Measurements from ENCODE around the gene DAGLA. TPM values are rescaled to one million over a fixed set of nuclear protein-coding genes. Genes with fewer than 3 reads are reported as not detected.

The DAGLA gene
- total and polyA plus RNA-seq, 2 donors (not counting 1 experiment from before 2014, with no cell fraction given), result 0.06 TPM; not detected in 1

- H4K20me1 ChIP-seq (ENCODE audit: control insufficient read depth, insufficient read depth, low read length, poor library complexity, severe bottlenecking), result no peaks in the 10 kb centered on the region
- 96% methylated on average over 7 of the region's 13 CpGs for WGBS (ENCODE audit: insufficient coverage)
- H3K79me2 ChIP-seq (ENCODE audit: control insufficient read depth, insufficient read depth, low read length), result no peaks in the 10 kb centered on the region
- no peak overlapping the region for H3K4me2 ChIP-seq (replicated peaks; ENCODE audit: low read depth, low read length, poor library complexity, severe bottlenecking)
- H3K36me3 ChIP-seq (replicated peaks in 1 of 2; ENCODE audit: control extremely low read depth in 1 of 2, control insufficient read depth in 1 of 2, extremely low read depth in 1 of 2, insufficient read depth in 2 of 2, low read length in 1 of 2), result no peaks in the 10 kb centered on the region
- POLR2A ChIA-PET, result no interaction called here
- no peak overlapping the region for H2AFZ ChIP-seq (ENCODE audit: insufficient read depth, low read depth, low read length, poor library complexity, severe bottlenecking)
- TF ChIP-seq CTCF (IDR thresholded peaks at IDR 0.05), result no peak
- no peak for TF ChIP-seq EZH2 (IDR thresholded peaks at IDR 0.05; ENCODE audit: borderline replicate concordance, insufficient read depth, low read depth, low read length, poor library complexity, severe bottlenecking)
- no peak overlapping the region for H3K9ac ChIP-seq (ENCODE audit: low read length)
- Mint-ChIP-seq H3K27me3 (peaks cover 36% of the 10 kb centered on the region), H3K4me1 (no peaks in the 10 kb centered on the region), H3K9me3 (ENCODE audit: insufficient read depth) (no peaks in the 10 kb centered on the region), H3K27ac (no peak overlapping the region), H3K4me3 (no peak overlapping the region)
- H3K9me3 ChIP-seq (ENCODE audit: control extremely low read depth in 1 of 3, control insufficient read depth in 2 of 3, insufficient read depth in 1 of 3, low read length in 2 of 3), result peaks cover 0 to 4% (median 0%) of the 10 kb centered on the region in 3 donors
- H3K27ac ChIP-seq (ENCODE audit: low read length in 2 of 2), result no peak overlapping the region
- ATAC-seq (ENCODE audit: low read depth), result no peak
- peaks cover 0 to 10% (median 0%) of the 10 kb centered on the region in 4 experiments for H3K27me3 ChIP-seq (replicated peaks in 1 of 4; ENCODE audit: control extremely low read depth in 1 of 4, control insufficient read depth in 3 of 4, insufficient read depth in 4 of 4, low read length in 3 of 4)
- H3K4me3 ChIP-seq (ENCODE audit: control extremely low read depth in 1 of 5, extremely low read depth in 1 of 5, insufficient read depth in 1 of 5, low read depth in 2 of 5, low read length in 4 of 5), result no peak overlapping the region
- CTCF ChIA-PET, result no interaction called here
- intact Hi-C loops (cut with micrococcal nuclease), result no loop called here
- DNase-seq, result no peak
- H3K4me1 ChIP-seq (ENCODE audit: control insufficient read depth in 2 of 2, insufficient read depth in 2 of 2, low read length in 2 of 2), result no peaks in the 10 kb centered on the region
Observed at GRCh38 chr11:61656347-61657077, 23.7 kb upstream of the DAGLA start.

GRCh38 chr11:61657566-61658290 lies 22.5 kb upstream of the DAGLA start:
- H3K9me3 ChIP-seq (ENCODE audit: control extremely low read depth in 1 of 3, control insufficient read depth in 2 of 3, insufficient read depth in 1 of 3, low read length in 2 of 3), result peaks cover 0 to 4% (median 0%) of the 10 kb centered on the region in 3 donors
- intact Hi-C loops (cut with micrococcal nuclease), result no loop called here
- Mint-ChIP-seq H3K4me1 (no peaks in the 10 kb centered on the region), H3K4me3 (no peak overlapping the region), H3K9me3 (ENCODE audit: insufficient read depth) (no peaks in the 10 kb centered on the region), H3K27ac (no peak overlapping the region), H3K27me3 (peaks cover 28% of the 10 kb centered on the region)
- ChIA-PET CTCF (no interaction called here), POLR2A (no interaction called here)
- no peak overlapping the region for H3K4me2 ChIP-seq (replicated peaks; ENCODE audit: low read depth, low read length, poor library complexity, severe bottlenecking)
- no peaks in the 10 kb centered on the region for H3K79me2 ChIP-seq (ENCODE audit: control insufficient read depth, insufficient read depth, low read length)
- no peak overlapping the region for H3K27ac ChIP-seq (ENCODE audit: low read length in 2 of 2)
- no peak overlapping the region for H3K9ac ChIP-seq (ENCODE audit: low read length)
- H2AFZ ChIP-seq (ENCODE audit: insufficient read depth, low read depth, low read length, poor library complexity, severe bottlenecking), result no peak overlapping the region
- H4K20me1 ChIP-seq (ENCODE audit: control insufficient read depth, insufficient read depth, low read length, poor library complexity, severe bottlenecking), result no peaks in the 10 kb centered on the region
- H3K4me1 ChIP-seq (ENCODE audit: control insufficient read depth in 2 of 2, insufficient read depth in 2 of 2, low read length in 2 of 2), result no peaks in the 10 kb centered on the region
- TF ChIP-seq EZH2 (IDR thresholded peaks at IDR 0.05; ENCODE audit: borderline replicate concordance, insufficient read depth, low read depth, low read length, poor library complexity, severe bottlenecking) (no peak), CTCF (IDR thresholded peaks at IDR 0.05) (no peak)
- H3K4me3 ChIP-seq (ENCODE audit: control extremely low read depth in 1 of 5, extremely low read depth in 1 of 5, insufficient read depth in 1 of 5, low read depth in 2 of 5, low read length in 4 of 5), result no peak overlapping the region
- no peaks in the 10 kb centered on the region for H3K36me3 ChIP-seq (replicated peaks in 1 of 2; ENCODE audit: control extremely low read depth in 1 of 2, control insufficient read depth in 1 of 2, extremely low read depth in 1 of 2, insufficient read depth in 2 of 2, low read length in 1 of 2)
- 85% methylated on average over 8 of the region's 11 CpGs for WGBS (ENCODE audit: insufficient coverage)
- no peak for DNase-seq
- H3K27me3 ChIP-seq (replicated peaks in 1 of 4; ENCODE audit: control extremely low read depth in 1 of 4, control insufficient read depth in 3 of 4, insufficient read depth in 4 of 4, low read length in 3 of 4), result peaks cover 0 to 10% (median 0%) of the 10 kb centered on the region in 4 experiments
- no peak for ATAC-seq (ENCODE audit: low read depth)
